ENCODE data around the gene GREB1L. TPM values are rescaled to one million over a fixed set of nuclear protein-coding genes. Genes with fewer than 3 reads are reported as not detected.

The GREB1L gene
- total and polyA plus RNA-seq, 2 of the 13 experiments (the other 11 are each of a cell fraction or from before 2014, with no cell fraction given) = 0.17 to 0.66 TPM

DNA sequence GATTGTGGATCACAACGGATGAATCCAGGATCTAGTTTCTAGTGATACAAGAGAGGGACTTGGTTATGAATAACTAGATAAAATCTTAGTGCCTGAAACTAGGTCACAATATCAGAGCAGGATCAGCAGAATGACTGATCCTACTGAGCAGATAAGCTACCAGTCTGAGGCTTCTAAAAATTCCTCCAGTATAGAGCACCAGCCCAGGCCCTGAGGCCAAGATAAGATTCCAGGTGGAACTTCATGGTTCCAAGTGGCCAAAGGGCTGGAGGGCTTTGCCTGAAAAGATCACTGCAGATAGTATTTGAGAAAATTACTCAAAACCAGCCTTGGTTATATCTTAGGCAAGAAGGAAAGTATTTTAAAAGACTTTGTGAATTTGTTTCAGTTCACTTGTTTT lies 162.4 kb downstream of the GREB1L start (continued):
- TF ChIP-seq, protein P1, sequence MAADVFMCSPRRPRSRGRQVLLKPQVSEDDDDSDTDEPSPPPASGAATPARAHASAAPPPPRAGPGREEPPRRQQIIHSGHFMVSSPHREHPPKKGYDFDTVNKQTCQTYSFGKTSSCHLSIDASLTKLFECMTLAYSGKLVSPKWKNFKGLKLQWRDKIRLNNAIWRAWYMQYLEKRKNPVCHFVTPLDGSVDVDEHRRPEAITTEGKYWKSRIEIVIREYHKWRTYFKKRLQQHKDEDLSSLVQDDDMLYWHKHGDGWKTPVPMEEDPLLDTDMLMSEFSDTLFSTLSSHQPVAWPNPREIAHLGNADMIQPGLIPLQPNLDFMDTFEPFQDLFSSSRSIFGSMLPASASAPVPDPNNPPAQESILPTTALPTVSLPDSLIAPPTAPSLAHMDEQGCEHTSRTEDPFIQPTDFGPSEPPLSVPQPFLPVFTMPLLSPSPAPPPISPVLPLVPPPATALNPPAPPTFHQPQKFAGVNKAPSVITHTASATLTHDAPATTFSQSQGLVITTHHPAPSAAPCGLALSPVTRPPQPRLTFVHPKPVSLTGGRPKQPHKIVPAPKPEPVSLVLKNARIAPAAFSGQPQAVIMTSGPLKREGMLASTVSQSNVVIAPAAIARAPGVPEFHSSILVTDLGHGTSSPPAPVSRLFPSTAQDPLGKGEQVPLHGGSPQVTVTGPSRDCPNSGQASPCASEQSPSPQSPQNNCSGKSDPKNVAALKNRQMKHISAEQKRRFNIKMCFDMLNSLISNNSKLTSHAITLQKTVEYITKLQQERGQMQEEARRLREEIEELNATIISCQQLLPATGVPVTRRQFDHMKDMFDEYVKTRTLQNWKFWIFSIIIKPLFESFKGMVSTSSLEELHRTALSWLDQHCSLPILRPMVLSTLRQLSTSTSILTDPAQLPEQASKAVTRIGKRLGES (CRISPR knock-in tag; IDR thresholded peaks at IDR 0.05; ENCODE audit: borderline replicate concordance) = no peak
- TF ChIP-seq ZBTB7B (CRISPR knock-in tag; IDR thresholded peaks at IDR 0.05) = no peak
- TF ChIP-seq ATF1 (CRISPR knock-in tag; IDR thresholded peaks at IDR 0.05) = no peak
- TF ChIP-seq KDM4B (CRISPR knock-in tag; IDR thresholded peaks at IDR 0.05) = no peak
- no peak for TF ChIP-seq ZBTB1 (CRISPR knock-in tag; IDR thresholded peaks at IDR 0.05; ENCODE audit: borderline replicate concordance)
- TF ChIP-seq, protein P2, sequence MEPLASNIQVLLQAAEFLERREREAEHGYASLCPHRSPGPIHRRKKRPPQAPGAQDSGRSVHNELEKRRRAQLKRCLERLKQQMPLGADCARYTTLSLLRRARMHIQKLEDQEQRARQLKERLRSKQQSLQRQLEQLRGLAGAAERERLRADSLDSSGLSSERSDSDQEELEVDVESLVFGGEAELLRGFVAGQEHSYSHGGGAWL (CRISPR knock-in tag; IDR thresholded peaks at IDR 0.05) = no peak
- no peak for TF ChIP-seq ZXDC (CRISPR knock-in tag; IDR thresholded peaks at IDR 0.05)

DNA sequence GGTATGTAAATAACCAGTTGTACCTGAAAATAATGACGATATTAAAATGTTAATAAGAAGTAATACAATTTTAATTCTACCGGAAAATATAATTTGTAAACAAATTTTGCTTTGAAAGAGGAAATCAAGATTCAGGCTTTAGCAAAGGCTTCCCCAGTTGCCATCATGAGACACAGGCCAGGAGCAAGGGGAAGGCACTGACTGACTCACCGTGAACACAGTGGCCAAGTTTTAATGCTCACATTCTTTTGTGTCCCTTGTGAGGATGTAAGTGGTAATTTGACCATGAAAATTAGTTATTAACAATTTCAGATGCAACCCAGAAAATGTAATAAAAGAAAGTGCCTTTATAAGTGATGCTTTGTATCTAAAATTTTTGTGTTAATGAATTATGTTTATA lies 164.1 kb downstream of the GREB1L start:
- intact Hi-C loops (cut with micrococcal nuclease; ENCODE audit: unreplicated experiment) (no loop called here), in situ Hi-C loops (cut with HindIII; ENCODE audit: extremely low pct_ligation_motif_present, low pct_unique_long_range_greater_than_20kb) (no loop called here)
- H3K27me3 ChIP-seq (ENCODE audit: control insufficient read depth in 1 of 2, insufficient read depth in 2 of 2, low read length in 2 of 2) = no peaks in the 10 kb centered on the region
- no peak for ATAC-seq
- H3K9me3 ChIP-seq (ENCODE audit: low read length) = no peaks in the 10 kb centered on the region
- H3K79me2 ChIP-seq (ENCODE audit: insufficient read depth, low read length) = no peaks in the 10 kb centered on the region
- H3K4me3 ChIP-seq (replicated peaks in 1 of 3; ENCODE audit: insufficient read depth in 1 of 3, low read depth in 2 of 3, low read length in 3 of 3) = no peak overlapping the region
- H3K4me1 ChIP-seq (ENCODE audit: insufficient read depth, low read length) = no peaks in the 10 kb centered on the region
- CTCF ChIA-PET (ENCODE audit: low intra/inter-chr PET ratio, low total read pairs) = no interaction called here
- 69% methylated on average over 3 of the region's 3 CpGs for WGBS (ENCODE audit: low lambda C conversion rate)
- no TSS peak for BruUV-seq (replicated peaks)
- H2AFZ ChIP-seq (ENCODE audit: low read length) = no peak overlapping the region
- no peak for TF ChIP-seq HNF4G (IDR thresholded peaks at IDR 0.05; ENCODE audit: borderline replicate concordance, low read depth, low read length)
- TF ChIP-seq HNF4G (CRISPR knock-in tag; IDR thresholded peaks at IDR 0.05; ENCODE audit: borderline replicate concordance, low read depth) = no peak
- TF ChIP-seq MTERF4 (CRISPR knock-in tag; IDR thresholded peaks at IDR 0.05) = no peak
- TF ChIP-seq CEBPZ (IDR thresholded peaks at IDR 0.05; ENCODE audit: low read length) = no peak
- TF ChIP-seq SMARCC2 (IDR thresholded peaks at IDR 0.05) = no peak
- no peak for TF ChIP-seq ZNF776 (CRISPR knock-in tag; IDR thresholded peaks at IDR 0.05)
- no peaks in the 10 kb centered on the region for H4K20me1 ChIP-seq (ENCODE audit: insufficient read depth, low read length)
- no peak for DNase-seq (ENCODE audit: low spot score)
- H3K9ac ChIP-seq (ENCODE audit: insufficient read depth, low read depth, low read length) = no peak overlapping the region
- FAIRE-seq = no peak
- H3K4me2 ChIP-seq (ENCODE audit: low read depth, low read length) = no peak overlapping the region
- no peak overlapping the region for H3K27ac ChIP-seq (ENCODE audit: extremely low read length, insufficient read depth, low read length)
- no peaks in the 10 kb centered on the region for H3K36me3 ChIP-seq (replicated peaks in 1 of 2; ENCODE audit: control insufficient read depth in 1 of 2, insufficient read depth in 2 of 2, low read length in 2 of 2)
- POLR2A ChIA-PET = no interaction called here

All from HepG2 (cell line).